Psoas muscle (tissue), 8 donors: ENCODE data around the gene CSRNP3. TPM values are rescaled to one million over a fixed set of nuclear protein-coding genes. Genes with fewer than 3 reads are reported as not detected.

Source experiments
- ATAC-seq, 4 donors: fragments of 200-7000 bp; cut with Tn5 transposase; one replicate each; pipeline ENCODE4 v1.9.1; 2020; ENCODE audit warnings: moderate library complexity in 3 of 4, mild to moderate bottlenecking in 2 of 4
- DNase-seq, 2 donors: peaks; one replicate each; pipeline ENCODE4 v3.0.0-alpha.2; 2020
- H3K27ac ChIP-seq: fragments of 200-600 bp; one replicate; pipeline ENCODE4 v1.8.0; 2022
- H3K27me3 ChIP-seq, 3 donors: fragments of 200-600 bp in 1 of 3; one replicate each; pipeline versions ENCODE4 v1.6.1 to v1.8.0; 2013 to 2022; ENCODE audit warnings: low read length in 2 of 3, mild to moderate bottlenecking in 2 of 3, moderate library complexity in 1 of 3; ENCODE audit not compliant: insufficient read depth in 3 of 3
- H3K36me3 ChIP-seq, 2 donors: fragments of 200-600 bp in 1 of 2; one replicate each; pipeline versions ENCODE4 v1.6.1 to v1.8.0; 2013 to 2022; ENCODE audit warnings: low read depth in 1 of 2, mild to moderate bottlenecking in 1 of 2, moderate library complexity in 1 of 2; ENCODE audit not compliant: insufficient read depth in 1 of 2
- H3K4me1 ChIP-seq: fragments of 200-600 bp; one replicate; pipeline ENCODE4 v1.8.0; 2022
- H3K4me3 ChIP-seq: fragments of 200-600 bp; one replicate; pipeline ENCODE4 v1.8.0; 2022; ENCODE audit warnings: mild to moderate bottlenecking
- H3K9me3 ChIP-seq: fragments of 200-600 bp; one replicate; pipeline ENCODE4 v1.8.0; 2022
- CTCF ChIP-seq: fragments of 200-600 bp; IDR thresholded peaks from one replicate; pipeline ENCODE4 v1.8.0; 2022; ENCODE audit warnings: antibody characterized with exemption
- WGBS, 3 donors: extraction: QIAGEN DNeasy Blood & Tissue Kit; methylation state at CpG; one replicate each; pipeline versions ENCODE4 v1.1.6 to v1.1.7; 2013; 5-methylcytosine and 5-hydroxymethylcytosine counted together
- intact Hi-C, 2 donors: fragments of 100-400 bp; cut with DNase I; formaldehyde crosslinking; loops; one replicate each; pipeline versions ENCODE4 v1.11.0 to v1.14.2; 2022
- polyA plus RNA-seq, 3 donors: library from polyadenylated mRNA; stranded (reverse); fragments of 200-250 nt; gene quantifications; one replicate each; pipeline ENCODE4 v1.2.3, GENCODE V29; 2013
- total RNA-seq, 4 donors: library from RNA; stranded (reverse); fragmentation: NEBNext Ultra II Directional in 2 of 4; extraction: Animal tissue kit (Norgen Biotek cat#: 25700) in 2 of 4; gene quantifications; one replicate each; pipeline versions ENCODE4 v1.2.1 to v1.2.4, GENCODE V29; 2021 to 2023
- donor health status: healthy with polysubstance abuse.
- donor health status: DM: no; HTN: no; CAD: no; lungs with moderate emphysema.
- donor health status: Bipolar disorder and iron deficiency.
- donor health status: healthy.
- donor health status: DM: yes; HTN: yes; CAD: no.
- donor health status: DM: no; HTN: no; CAD: no.
- donor health status: DM: no; HTN: no; CAD: no.
- donor health status: DM: yes; HTN: yes; CAD: no.

CSRNP3 gene
- total and polyA plus RNA-seq, 7 donors: 0.04 to 1.6 (median 0.13) TPM; not detected in 1

GRCh38 chr2:165563468-165564225 is 94.1 kb downstream of the CSRNP3 start:
- H3K27me3 ChIP-seq: no peaks in the 10 kb centered on the region
- no peaks in the 10 kb centered on the region for H3K36me3 ChIP-seq
- H3K4me1 ChIP-seq: no peaks in the 10 kb centered on the region
- no peak overlapping the region for H3K27ac ChIP-seq
- ATAC-seq (no peak), DNase-seq (no peak)
- intact Hi-C loops: no loop called here
- no peak overlapping the region for H3K4me3 ChIP-seq
- H3K9me3 ChIP-seq: no peaks in the 10 kb centered on the region
- no peak for TF ChIP-seq CTCF
- WGBS, 3 donors: 70 to 79% (median 72%) methylated on average over 6 of the region's 6 CpGs

- Histone ChIP-seq H3K4me3 (no peak overlapping the region), H3K36me3 (no peaks in the 10 kb centered on the region), H3K4me1 (no peaks in the 10 kb centered on the region), H3K27me3 (no peaks in the 10 kb centered on the region), H3K9me3 (no peaks in the 10 kb centered on the region), H3K27ac (no peak overlapping the region)
- WGBS, 3 donors: 81 to 86% (median 84%) methylated on average over 4 of the region's 4 CpGs
- no peak for TF ChIP-seq CTCF
- no peak for ATAC-seq
- no peak for DNase-seq
- intact Hi-C loops: no loop called here
Measured at GRCh38 chr2:165566008-165566407, 96.5 kb downstream of the CSRNP3 start.

DNA sequence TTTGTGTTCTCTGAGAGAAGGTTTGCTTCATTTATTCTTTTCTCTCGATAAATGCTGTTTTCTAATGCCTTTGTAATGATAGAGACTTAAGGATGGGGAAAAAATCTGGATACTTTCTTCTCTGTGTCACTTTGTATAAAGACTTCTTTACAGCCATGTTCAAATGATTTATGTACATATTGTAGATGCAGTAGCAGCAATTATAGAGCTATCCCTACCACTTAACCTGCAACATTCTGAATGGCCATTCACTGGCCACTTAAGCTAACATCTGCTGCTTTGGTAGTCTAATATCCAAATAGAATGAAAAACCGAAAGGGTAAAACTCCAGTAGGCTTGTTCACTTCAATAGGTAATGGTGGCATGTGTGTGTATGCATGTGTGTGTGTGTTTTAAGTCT is 97.8 kb downstream of the CSRNP3 start:
- no peaks in the 10 kb centered on the region for H3K27me3 ChIP-seq
- H3K4me3 ChIP-seq: no peak overlapping the region
- intact Hi-C loops: no loop called here
- no peak for TF ChIP-seq CTCF
- no peaks in the 10 kb centered on the region for H3K36me3 ChIP-seq
- no peak for DNase-seq
- H3K9me3 ChIP-seq: no peaks in the 10 kb centered on the region
- no peak for ATAC-seq
- no peaks in the 10 kb centered on the region for H3K4me1 ChIP-seq
- H3K27ac ChIP-seq: no peak overlapping the region
- 92 to 94% (median 94%) methylated on average over 2 of the region's 2 CpGs for WGBS, 3 donors

GRCh38 chr2:165568361-165568760 is 98.9 kb downstream of the CSRNP3 start:
- Histone ChIP-seq H3K4me3 (no peak overlapping the region), H3K27me3 (no peaks in the 10 kb centered on the region), H3K4me1 (no peaks in the 10 kb centered on the region), H3K9me3 (no peaks in the 10 kb centered on the region), H3K36me3 (no peaks in the 10 kb centered on the region), H3K27ac (no peak overlapping the region)
- no peak for DNase-seq
- TF ChIP-seq CTCF: no peak
- intact Hi-C loops: no loop called here
- ATAC-seq: no peak

DNA sequence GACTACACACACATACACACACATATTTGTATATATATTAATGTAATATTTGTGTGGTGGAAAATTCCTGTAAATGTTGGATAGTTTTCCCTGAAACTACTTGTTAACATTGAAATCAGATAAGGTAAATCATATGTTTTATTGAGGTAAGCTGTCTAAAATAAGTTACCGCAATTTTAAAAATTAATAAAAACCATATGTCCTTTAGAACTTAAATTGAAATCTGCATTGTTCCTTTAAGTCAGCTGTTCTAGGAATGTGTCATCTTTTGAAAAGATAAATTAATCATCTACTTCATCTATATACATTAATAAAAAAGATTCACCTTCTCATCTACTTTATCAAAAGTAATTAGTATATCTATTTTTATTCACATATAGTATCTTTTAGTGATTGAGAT is 102.0 kb downstream of the CSRNP3 start:
- Histone ChIP-seq H3K36me3 (no peaks in the 10 kb centered on the region), H3K27me3 (no peaks in the 10 kb centered on the region), H3K4me3 (no peak overlapping the region), H3K27ac (no peak overlapping the region), H3K4me1 (no peaks in the 10 kb centered on the region), H3K9me3 (no peaks in the 10 kb centered on the region)
- no peak for ATAC-seq
- intact Hi-C loops: no loop called here
- DNase-seq: no peak
- 95 to 100% (median 99%) methylated on average over 1 of the region's 1 CpG for WGBS, 3 donors
- no peak for TF ChIP-seq CTCF
